GM12891 (cell line): Measurements from ENCODE around the gene OLA1.

Source experiments
- DNase-seq: peaks from one replicate; pipeline ENCODE4 v3.0.0; 2011; ENCODE audit warnings: low spot score; ENCODE audit not compliant: insufficient read length
- FAIRE-seq: peaks from 2 replicates; lab custom pipeline; 2011; peaks lifted over from hg19 to GRCh38; lab: Jason Lieb, UNC
- PAX5 ChIP-seq: IDR thresholded peaks from 2 replicates; pipeline ENCODE4 v1.6.1; 2011; ENCODE audit warnings: low read length, moderate library complexity, mild to moderate bottlenecking; ENCODE audit not compliant: insufficient read depth, severe bottlenecking
- POLR2A ChIP-seq: IDR thresholded peaks from 2 replicates; pipeline ENCODE4 v1.6.1; 2011; ENCODE audit warnings: low read depth, low read length, control low read depth
- POLR2AphosphoS5 ChIP-seq: IDR thresholded peaks from 2 replicates; pipeline ENCODE4 v1.6.1; 2011; ENCODE audit warnings: low read depth, low read length, control low read depth
- POU2F2 ChIP-seq: IDR thresholded peaks from 2 replicates; pipeline ENCODE4 v1.6.1; 2011; ENCODE audit warnings: low read depth, mild to moderate bottlenecking, control low read depth, low read length, moderate library complexity
- SPI1 ChIP-seq: IDR thresholded peaks from 2 replicates; pipeline ENCODE4 v1.6.1; 2011; ENCODE audit warnings: low read depth, low read length, control low read depth
- TAF1 ChIP-seq: IDR thresholded peaks from 2 replicates; pipeline ENCODE4 v1.6.1; 2011; ENCODE audit warnings: low read depth, low read length, control low read depth

Gene OLA1

DNA sequence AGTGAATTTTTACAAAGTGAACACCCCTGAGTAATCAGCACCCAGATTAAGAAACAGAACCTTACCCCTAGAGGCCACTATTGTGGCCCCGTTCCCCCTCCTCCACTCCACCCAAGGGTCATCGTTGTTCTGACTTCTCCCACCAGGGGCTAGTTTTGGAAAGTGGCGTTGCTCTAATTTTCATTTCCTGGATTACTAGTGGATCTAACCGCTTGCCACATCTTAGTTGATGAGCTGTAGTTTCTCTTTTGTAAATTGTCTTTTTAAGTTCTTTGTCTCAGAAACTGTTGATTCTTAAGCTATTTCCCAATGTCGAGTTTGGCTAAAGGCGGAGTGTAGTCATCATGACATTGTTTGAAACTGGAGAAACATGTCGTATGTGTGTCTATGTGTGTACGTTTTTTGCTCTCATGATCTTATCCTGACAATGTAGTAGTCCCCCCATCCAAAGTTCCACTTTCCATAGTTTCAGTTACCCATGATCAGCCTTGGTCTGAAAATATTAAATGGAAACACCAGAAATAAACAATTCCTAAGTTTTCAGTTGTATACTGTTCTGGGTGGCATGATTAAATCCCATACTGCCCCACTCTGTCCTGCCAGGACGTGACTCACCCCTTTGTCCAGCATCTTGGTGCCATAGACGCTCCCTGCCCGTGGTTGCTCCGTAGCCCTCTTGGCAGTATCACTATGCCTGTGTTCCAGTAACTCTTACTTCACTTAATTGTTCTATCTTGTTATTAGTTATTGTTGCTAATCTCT lies 212.2 kb downstream of the OLA1 start:
- FAIRE-seq, result no peak
- no peak for DNase-seq
- no peak for TF ChIP-seq SPI1
- TF ChIP-seq POU2F2, result no peak
- TF ChIP-seq POLR2A, result no peak
- no peak for TF ChIP-seq TAF1
- no peak for TF ChIP-seq POLR2AphosphoS5
- TF ChIP-seq PAX5, result no peak

DNA sequence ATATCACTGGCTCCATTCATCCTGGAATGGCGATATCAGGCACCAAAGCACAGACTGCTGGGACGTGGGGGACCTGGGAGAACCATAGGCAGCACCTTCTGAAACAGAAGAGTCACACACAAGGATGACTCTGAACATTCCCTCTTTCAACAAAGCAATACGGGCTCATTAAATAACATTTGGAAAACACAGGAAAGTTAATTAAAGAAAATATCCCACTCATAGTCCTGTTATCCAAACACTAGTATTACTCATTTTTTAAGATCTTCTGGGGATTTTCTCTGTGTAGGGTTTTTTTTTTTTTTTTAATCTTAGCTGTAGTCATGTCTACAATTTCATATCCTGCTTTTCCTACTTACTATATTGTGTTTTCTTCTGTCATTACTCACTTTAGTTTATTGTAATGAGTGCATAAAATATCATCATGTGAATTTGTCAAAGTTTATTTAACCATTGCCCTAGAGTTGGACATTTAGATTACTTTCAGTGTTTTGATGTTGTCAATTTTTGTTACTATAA lies 213.2 kb downstream of the OLA1 start:
- no peak for TF ChIP-seq POLR2AphosphoS5
- TF ChIP-seq SPI1, result no peak
- no peak for TF ChIP-seq POLR2A
- no peak for TF ChIP-seq TAF1
- TF ChIP-seq PAX5, result no peak
- no peak for TF ChIP-seq POU2F2
- FAIRE-seq (no peak), DNase-seq (no peak)

DNA sequence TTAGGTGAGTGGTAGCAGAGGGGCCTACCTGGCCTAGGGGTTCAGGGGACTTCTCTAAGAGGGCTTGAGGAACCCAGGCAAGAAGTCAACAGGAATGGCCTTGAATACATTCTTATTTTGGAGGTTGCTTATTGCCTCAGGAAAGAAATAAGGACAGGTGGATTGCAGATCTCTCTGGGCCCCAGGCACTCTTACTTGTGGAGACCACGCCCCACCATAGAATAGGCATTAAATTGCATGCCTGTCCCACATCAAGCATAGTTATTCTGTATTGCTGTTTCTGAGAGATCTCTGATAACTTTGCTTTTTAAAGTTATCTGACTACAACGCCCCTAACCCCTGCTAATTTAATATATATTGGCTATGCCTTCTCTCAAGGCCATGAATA lies 215.2 kb downstream of the OLA1 start:
- TF ChIP-seq POU2F2, result no peak
- TF ChIP-seq PAX5, result no peak
- TF ChIP-seq POLR2A, result no peak
- TF ChIP-seq POLR2AphosphoS5, result no peak
- TF ChIP-seq SPI1, result no peak
- TF ChIP-seq TAF1, result no peak
- FAIRE-seq, result no peak
- DNase-seq, result no peak

DNA sequence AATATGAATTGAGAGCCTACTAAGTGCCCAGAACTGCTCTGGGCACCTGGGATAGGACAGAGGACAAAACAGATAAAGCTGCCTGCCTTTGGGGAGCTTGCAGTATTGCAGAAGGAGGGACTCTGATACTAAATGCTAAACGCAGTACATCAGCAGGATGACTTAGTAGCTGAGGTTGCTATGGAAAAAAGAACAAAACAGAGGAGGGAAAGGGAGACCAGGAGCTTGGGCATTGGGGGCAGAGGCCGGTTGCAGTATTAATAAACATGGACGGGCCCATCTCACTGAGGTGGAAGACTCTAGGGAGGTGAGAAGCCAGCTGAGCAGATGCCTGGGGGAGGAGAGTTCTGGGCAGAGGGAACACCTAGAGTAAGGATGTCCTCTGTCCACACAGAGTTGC lies 217.1 kb downstream of the OLA1 start:
- no peak for FAIRE-seq
- no peak for TF ChIP-seq POLR2AphosphoS5
- TF ChIP-seq PAX5, result no peak
- no peak for TF ChIP-seq TAF1
- TF ChIP-seq POU2F2, result no peak
- no peak for TF ChIP-seq POLR2A
- no peak for TF ChIP-seq SPI1
- DNase-seq, result no peak

DNA sequence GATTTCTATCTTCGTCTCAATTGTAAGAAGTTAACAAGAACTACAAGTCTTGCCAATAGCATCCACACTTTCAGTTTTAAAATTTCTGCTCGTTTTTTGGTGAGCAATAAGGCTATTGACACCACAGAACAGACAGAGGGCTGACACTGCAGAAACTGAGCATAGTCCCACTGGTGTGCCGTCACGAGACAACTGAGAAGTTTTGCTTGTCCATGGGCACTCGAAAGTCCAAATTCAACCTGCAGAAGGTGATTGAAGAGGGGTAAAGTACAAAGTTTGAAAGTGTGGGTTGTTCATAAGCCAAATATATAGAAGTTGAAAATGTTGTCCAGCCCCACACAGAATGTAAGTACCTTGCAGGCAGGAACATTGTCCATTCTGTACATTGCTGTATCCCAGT lies 219.4 kb downstream of the OLA1 start:
- DNase-seq, result no peak
- no peak for FAIRE-seq
- no peak for TF ChIP-seq POU2F2

DNA sequence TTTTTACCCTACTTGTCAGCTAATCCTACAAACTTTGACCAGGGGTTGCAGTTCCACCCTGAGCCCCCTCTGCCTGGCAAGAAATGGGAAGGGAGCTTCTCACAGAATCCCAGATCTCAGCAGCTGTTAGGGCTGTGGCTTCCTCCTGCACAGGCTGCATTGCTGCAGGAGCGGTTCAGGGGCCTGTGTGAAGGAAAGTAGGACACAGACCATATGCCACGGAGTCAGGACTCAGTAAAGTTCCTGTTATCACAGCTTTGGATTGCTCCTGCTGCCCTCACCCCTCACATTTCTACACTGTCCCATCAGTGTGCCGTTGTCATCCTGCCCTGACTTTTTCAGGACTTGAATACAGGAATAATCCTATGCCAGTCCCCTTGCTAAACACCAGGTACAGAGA lies 220.4 kb downstream of the OLA1 start:
- FAIRE-seq (no peak), DNase-seq (no peak)
- TF ChIP-seq POU2F2 (no peak), PAX5 (no peak), SPI1 (no peak), POLR2AphosphoS5 (no peak), POLR2A (no peak), TAF1 (no peak)

DNA sequence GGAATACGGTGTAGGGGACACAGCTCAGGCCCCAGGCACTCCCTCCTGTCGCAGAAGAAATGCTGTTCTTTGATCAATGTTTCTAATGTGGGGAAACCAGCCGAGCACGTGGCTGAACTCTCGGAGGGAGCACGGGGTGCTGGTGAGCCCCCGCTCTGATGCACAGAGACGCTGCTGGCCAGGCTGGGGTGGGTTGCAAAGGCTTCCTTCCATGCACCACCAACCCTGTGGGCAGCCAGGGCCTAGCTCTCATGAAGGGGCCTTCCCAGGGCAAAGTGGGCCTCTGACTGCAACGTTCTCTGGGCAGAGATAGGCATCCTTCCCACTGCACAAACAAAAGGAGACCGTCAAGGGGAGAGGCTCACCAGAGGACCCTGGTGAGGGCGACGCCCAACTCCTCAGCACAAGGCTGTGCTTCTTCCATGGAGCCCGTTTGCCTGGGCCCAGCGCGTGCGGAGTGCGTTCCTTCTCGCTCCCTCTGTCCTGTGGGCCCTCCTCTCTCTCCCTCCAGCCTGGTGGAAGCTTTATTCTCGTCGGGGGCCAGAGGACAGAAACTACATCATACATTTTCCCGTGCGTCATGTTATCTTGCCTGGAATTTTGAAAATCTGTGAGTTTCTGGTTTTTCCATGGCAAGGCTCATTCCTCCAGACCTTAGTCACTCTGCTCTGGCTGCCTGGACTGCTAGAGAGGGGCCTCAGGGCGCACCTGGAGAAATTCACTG lies 222.0 kb downstream of the OLA1 start:
- DNase-seq (no peak), FAIRE-seq (no peak)
- TF ChIP-seq TAF1, result no peak
- no peak for TF ChIP-seq POLR2A
- no peak for TF ChIP-seq PAX5
- no peak for TF ChIP-seq POLR2AphosphoS5
- no peak for TF ChIP-seq SPI1
- TF ChIP-seq POU2F2, result no peak

DNA sequence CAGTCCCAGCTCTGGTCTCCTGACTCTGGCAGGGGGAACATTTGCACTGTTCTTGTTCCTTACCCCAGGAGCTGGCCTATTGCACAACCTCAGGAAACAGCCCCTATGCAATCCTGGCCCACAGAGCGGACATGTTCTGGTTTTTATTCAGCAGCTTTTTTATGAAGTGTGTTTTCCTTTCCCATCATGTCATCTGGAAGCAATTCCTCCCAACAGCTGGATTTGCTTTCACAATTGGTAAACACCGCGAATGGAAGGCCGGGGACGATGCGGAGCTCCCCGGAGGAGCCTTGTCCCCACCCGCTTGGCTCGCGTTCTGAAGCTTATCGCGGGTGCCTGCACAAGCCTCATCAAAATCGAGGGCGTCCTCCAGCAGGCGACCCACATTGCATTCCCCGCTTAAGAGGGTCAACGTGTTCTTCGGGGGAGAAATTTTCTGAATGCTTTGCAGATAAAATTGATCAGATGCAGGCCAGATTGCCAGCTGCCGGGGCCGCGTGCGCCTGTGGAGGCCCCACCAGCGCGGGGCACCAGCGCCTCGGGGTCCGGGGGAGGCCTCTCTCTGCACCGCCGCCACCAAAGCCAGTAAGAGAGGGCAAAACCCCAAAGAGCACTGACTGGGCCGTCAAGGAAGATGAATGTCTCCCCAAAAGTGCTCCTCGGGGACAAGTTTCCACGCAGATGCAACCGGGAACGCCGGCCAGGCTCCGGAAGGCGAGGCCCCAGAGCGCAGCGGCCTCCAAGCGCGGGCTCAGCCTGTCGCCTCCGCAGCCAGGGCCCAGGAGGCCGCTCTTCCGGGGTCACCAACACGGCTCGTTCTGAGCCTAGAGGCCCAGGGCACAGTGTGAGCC lies 222.8 kb downstream of the OLA1 start:
- TF ChIP-seq SPI1 (no peak), POLR2AphosphoS5 (no peak), PAX5 (no peak), POLR2A (no peak), TAF1 (no peak), POU2F2 (no peak)
- FAIRE-seq (no peak), DNase-seq (no peak)

DNA sequence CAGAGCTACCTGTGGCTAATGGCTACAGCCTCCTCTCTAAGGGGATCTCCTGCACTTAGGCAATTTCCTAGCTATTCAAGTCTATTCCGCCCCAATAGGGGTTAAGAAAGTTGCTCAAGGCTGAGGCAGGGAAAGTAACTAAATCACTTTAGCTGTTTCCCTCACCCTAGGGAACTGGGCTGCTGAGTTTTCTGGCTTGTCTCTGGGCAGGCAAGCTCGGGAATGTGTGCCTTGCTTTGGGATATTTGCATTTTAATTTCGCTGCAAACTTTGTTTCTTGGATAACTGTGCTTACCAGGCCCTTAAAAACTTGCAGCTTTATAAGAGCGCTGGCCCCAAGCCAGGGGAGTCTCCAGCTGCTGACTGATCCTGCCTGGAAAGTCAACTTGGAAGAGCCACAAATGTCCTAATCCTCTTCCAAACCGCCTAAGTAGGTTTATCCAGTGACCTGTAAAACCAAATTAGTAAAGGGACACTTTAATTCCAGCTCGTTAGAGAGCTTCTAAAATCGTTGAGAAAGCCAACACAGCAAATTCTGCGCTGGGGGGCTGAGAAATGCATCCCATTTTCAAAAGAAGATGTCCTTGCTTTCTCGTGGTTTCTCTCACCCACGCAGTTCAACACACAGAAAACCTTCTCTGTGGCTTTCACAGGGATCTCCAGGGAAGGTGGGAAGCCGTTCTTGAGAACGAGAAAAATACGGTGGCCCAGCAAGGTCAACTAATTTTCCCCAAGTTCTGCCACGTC lies 223.6 kb downstream of the OLA1 start:
- DNase-seq (no peak), FAIRE-seq (no peak)
- TF ChIP-seq PAX5 (no peak), POU2F2 (no peak), POLR2AphosphoS5 (no peak), POLR2A (no peak), TAF1 (no peak), SPI1 (no peak)
